Renal cortex interstitium (tissue), 11 donors: ENCODE results near the gene CFD. TPM values are rescaled to one million over a fixed set of nuclear protein-coding genes. Genes with fewer than 3 reads are reported as not detected.

Experiments used
- DNase-seq, 11 donors: peaks; one replicate each; pipeline ENCODE4 v3.0.0-alpha.2; 2013; ENCODE audit warnings: low read depth in 9 of 11, low spot score in 4 of 11; ENCODE audit errors: extremely low read depth in 1 of 11
- polyA plus RNA-seq, 3 donors: library from polyadenylated mRNA; unstranded; fragments of 120-200 nt; gene quantifications; one replicate each; pipeline ENCODE4 v1.2.1, GENCODE V29; 2013; ENCODE audit not compliant: insufficient read length in 3 of 3

Gene CFD
- polyA plus RNA-seq, 3 donors = 1.9 to 4.9 (median 3.9) TPM

GRCh38 chr19:896999-897398, 37.5 kb downstream of the CFD start:
- no peak for DNase-seq

DNA sequence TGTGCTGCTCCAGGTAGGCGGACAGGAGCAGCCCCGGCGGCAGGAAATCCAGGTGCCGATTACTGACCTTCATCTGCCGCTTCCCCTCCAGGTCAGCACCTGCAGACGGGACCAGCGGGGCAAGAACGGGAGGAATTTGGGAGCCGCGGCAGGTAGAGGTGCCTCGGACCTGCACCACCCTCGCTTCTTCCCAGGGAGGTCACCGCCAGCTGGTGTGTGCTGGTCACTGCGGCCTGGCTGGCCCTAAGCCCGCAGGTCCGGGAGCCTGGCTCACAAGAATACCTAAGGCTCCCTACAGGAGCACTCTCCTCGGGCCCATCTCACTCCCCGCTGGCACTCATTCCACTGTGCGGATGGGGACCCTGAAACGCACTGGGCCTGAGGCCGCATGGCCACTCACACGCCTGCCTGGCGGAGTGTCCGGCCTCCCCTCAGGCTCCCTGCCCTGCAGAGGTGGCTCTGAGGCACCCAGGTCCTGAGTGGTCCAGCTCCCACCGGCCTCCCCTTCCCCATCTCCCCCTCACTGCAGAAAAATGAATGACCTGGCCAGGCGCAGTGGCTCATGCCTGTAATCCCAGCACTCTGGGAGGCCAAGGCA, 38.1 kb downstream of the CFD start:
- DNase-seq = no peak

- peak in 6 of 11 donors; percentile 63 to 75 (median 73) for DNase-seq
These were observed 39.2 kb downstream of the CFD start for GRCh38 chr19:898663-899062.

DNA sequence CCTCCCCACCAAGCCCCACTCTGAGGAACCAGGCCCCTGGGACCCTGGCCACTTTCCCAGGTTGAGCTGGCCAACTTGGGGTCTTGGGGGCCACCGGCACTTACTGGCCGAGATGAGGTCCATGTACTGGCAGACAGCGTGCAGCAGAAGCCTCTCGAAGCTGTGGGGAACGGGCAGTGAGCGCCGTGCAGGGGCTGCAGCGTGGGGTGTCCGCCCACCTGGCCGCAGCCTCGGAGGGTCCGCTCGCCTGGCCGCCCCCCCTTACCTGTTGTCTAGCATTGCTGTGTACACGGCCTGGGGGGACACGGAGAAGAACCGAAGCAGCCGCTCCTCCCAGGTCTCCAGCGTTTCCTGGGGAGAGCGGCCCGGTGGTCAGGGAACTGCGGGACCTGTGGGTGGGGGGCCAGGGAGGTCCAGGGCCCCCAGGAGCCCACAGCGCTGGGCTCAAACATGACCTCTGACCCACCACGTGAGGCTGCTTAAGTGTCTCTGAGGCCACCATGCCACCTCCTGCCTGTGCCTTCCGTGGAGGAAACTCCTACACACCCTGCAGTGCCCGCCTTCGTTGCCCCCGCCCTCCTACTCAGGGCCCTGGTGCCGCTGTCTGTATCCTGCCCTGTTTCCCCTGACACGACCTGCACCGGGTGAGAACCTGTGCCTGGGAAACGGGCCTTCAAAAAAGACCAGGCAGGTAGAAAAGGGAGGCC, 40.0 kb downstream of the CFD start:
- no peak for DNase-seq

DNA sequence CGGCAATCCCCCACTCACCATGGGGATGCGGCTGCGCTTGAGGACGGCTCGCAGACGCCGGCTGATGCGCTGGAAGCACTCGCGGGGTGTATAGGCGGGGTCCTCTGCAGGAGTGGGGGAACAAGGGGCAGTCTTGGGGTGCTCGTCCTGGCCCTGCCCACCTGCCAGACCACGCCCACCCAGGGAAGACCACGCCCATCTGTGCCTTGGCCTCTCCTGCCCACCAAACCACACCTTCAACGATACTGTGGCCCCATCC, 40.5 kb downstream of the CFD start:
- no peak for DNase-seq

DNA sequence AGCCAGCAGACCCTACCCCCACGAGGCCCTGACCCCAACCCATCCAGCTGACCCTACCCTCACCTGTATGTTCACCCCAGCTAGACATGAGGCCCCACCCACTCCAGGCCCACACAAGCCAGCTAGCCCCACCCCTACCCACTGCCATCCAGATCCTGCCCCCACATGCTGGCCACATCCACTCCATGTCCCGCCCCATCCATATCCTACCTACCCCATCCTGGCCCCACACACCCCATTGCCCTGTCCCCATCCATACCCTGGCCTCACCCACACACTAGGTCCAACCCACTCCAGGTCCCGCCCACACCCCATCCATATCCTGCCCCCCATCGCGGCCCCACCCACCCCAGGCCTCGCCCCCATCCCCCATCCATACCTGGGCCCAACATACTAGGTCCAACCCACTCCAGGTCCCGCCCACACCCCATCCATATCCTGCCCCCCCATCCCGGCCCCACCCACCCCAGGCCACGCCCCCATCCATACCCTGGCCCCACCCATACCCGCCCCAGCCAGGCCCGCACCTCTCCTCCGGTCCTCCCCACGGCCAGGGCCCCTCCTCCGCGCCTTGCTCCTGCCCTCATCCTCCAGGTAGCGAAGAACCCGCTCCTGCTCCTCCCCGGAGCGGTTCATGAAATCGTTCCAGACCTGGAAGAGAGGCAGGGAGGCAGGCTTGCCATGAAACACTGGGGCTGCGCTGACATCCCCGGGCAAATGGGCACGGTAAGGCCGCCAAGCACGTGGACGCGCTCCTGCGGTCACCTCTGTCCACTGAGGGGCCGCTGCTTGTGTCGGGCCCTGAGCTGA, 41.0 kb downstream of the CFD start:
- no peak for DNase-seq

GRCh38 chr19:901216-902092, 42.0 kb downstream of the CFD start:
- DNase-seq = no peak

- DNase-seq = no peak
These were observed 42.6 kb downstream of the CFD start for GRCh38 chr19:902093-902370.

GRCh38 chr19:902446-903226, 43.2 kb downstream of the CFD start:
- no peak for DNase-seq

- peak in 2 of 11 donors; percentile 74 to 75 for DNase-seq
These were observed 43.9 kb downstream of the CFD start for GRCh38 chr19:903266-903797.

- DNase-seq = no peak
These were observed 45.1 kb downstream of the CFD start for GRCh38 chr19:904545-904944.

DNA sequence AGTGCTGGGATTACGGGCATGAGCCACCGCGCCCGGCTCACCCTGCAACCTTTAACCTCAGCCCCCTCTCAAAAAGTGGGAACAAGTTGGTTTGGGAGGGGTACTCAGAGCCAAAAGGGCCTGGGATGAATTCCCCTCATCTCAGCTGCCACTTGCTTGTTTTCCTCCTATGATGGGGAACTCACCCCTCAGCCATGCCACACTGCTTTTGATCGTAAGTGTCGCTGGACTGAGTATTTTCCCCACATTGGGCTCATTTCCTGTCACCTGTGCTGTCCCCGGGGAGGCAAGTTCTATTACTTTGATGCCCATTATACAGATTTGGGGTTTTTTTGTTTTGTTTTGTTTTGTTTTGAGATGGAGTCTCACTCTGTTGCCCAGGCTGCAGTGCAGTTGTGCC, 47.0 kb downstream of the CFD start:
- DNase-seq = no peak

DNA sequence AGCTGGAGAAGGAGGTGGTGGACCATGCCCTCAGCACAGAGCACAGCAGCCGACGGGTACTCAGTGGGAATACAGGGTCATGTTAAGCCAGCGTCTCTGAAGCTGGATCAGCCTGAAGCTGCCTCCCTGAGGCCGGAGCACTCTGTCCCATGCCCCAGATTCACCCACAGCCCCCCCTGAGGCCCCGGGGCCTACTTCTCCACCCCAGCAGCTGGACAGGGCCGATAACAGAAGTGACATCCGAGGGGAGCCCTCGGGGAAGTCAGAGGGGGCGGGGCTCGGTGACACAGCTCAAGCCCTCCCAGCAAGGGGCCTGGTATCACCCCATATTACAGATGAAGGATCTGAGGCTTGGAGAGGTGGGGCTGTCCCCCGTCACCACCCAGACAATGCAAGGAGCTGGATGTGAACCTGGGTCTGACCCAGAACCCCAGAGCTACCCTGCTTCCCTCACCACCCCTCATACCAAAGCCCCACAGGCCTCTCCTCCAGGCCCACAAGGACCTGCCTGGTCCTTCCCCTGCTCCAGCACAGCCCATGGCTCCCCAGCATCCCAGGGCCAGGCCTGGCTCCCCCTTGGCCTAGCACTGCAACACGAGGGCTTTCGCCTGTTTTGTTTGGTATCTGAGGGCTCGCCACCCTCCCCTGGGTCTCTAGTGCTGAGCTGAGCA, 47.9 kb downstream of the CFD start:
- no peak for DNase-seq

DNA sequence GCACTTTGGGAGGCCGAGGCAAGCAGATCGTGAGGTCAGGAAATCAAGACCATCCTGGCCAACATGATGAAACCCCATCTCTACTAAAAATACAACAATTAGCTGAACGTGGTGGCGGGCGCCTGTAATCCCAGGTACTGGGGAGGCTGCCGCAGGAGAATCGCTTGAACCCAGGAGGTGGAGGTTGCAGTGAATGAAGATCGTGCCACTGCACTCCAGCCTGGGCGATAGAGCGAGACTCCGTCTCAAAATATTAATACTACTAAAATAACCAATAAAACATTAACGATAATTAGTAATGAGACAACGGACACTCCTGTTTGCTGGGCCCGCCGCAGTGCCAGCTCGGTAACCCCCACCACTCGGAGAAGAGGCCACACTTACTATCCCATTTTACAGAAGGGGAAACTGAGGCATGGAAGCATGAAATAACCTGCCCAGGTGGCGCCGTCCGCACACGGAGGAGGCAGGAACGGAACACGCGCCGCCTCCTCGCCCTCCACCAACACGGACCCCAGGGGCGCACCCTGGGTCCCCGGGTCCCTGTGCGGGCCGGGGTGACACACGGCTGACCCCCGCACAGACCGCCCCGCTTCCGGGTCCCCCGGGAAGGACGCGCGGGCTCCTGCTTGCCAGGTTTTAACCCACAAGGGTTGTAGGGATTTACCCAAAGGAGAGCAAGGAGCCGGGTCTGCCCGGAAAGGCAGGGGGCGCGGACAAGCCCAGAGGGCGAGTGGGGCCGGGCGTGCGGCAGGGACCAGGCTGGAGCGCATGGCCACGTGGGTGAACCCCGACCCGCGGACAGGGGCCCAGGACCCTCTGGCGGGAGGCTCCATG, 52.0 kb downstream of the CFD start:
- no peak for DNase-seq

DNA sequence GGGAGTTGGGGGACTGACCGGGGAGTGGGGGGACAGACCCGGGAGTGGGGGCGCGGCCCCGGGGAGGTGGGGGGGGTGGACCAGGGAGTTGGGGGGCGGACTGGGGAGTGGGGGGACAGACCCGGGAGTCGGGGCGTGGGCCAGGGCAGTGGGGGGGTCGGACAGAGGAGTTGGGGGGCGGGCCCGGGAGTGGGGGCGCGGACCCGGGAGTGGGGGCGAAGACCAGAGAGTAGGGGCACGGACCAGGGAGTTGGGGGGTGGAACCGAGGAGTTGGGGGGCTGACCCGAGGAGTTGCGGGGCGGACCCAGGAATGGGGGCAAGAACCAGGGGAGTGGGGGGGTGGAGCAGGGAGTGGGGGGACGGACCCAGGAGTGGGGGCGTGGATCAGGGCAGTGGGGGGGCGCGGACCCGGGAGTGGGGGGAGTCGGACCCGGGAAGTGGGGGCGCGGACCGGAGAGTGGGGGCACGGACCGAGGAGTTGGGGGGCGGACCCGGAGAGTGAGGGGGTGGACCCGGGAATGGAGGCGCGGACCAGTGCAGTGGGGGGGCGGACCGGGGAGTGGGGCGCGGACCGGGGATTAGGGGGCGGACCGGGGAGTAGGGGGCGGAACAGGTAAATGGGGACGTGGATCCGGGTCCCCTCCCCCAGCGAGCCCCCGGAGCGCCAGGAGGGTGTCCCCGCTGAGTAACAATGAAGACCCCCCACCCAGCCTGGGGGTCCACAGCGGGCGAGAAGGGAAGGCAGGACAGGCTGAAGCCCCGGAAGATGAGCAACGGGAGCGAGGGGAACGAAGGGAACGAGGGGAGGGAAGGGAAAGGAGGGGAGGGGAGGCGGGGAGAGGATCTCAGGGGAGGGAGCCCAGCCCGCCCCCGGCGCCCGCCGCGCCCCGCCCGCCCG, 53.0 kb downstream of the CFD start:
- DNase-seq = no peak
